DOHH2 (cell line): ENCODE data around the gene NEUROD1.

Experiments
- EZH2phosphoT487 ChIP-seq: fragments of 200-600 bp; sonication (generic); IDR thresholded peaks from 2 replicates; pipeline ENCODE4 v1.6.1; 2017; ENCODE audit warnings: borderline replicate concordance, mild to moderate bottlenecking, antibody characterized with exemption, low read length, moderate library complexity, mixed read lengths
- TF ChIP-seq, protein P1 (sequence below): fragments of 200-600 bp; sonication (generic); IDR thresholded peaks from one replicate; pipeline ENCODE4 v1.5.1; 2014; ENCODE audit warnings: antibody characterized with exemption, mild to moderate bottlenecking, low read depth, low read length; ENCODE audit not compliant: poor library complexity, severe bottlenecking

DNA sequence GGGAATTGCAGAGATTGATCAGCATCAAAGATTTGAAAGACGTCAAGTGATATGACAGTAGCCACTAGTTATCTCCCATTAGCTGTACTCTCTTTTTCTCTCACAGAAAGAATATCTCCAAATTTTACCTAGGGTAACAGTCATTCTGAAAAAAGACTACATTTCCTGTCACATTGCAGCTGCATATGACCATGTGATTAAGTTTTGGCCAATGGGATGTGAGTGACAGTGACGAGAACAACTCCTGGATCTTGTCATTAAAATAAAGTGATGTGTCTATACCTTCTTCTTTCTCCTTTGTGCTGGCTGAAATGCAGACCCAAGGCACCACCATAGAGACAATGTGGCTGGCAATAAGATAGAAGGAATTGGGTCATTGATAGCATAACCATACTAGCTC is 10.5 kb upstream of the NEUROD1 start:
- TF ChIP-seq, protein P1, sequence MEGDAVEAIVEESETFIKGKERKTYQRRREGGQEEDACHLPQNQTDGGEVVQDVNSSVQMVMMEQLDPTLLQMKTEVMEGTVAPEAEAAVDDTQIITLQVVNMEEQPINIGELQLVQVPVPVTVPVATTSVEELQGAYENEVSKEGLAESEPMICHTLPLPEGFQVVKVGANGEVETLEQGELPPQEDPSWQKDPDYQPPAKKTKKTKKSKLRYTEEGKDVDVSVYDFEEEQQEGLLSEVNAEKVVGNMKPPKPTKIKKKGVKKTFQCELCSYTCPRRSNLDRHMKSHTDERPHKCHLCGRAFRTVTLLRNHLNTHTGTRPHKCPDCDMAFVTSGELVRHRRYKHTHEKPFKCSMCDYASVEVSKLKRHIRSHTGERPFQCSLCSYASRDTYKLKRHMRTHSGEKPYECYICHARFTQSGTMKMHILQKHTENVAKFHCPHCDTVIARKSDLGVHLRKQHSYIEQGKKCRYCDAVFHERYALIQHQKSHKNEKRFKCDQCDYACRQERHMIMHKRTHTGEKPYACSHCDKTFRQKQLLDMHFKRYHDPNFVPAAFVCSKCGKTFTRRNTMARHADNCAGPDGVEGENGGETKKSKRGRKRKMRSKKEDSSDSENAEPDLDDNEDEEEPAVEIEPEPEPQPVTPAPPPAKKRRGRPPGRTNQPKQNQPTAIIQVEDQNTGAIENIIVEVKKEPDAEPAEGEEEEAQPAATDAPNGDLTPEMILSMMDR, result no peak
- no peak for TF ChIP-seq EZH2phosphoT487
